SK-N-SH treated with all-trans-retinoic acid at 6 μM for 48 hours (cell line): Measurements from ENCODE around the gene PIK3AP1.

ENCODE experiments used
- ATAC-seq: fragments of 200-7000 bp; cut with Tn5 transposase; 3 replicates; pipeline ENCODE4 v1.9.1; 2020; ENCODE audit warnings: mild to moderate bottlenecking, moderate library complexity
- ARNTL ChIP-seq: fragments of 450-650 bp; formaldehyde crosslinking; IDR thresholded peaks from 2 replicates; pipeline ENCODE4 v1.5.0; 2020; ENCODE audit warnings: low read depth, mild to moderate bottlenecking, moderate library complexity, borderline replicate concordance
- BACH2 ChIP-seq: fragments of 250-450 bp; sonication (Bioruptor Pico); IDR thresholded peaks from 2 replicates; pipeline ENCODE4 v1.9.0; 2021; ENCODE audit warnings: mild to moderate bottlenecking, borderline replicate concordance
- CSDC2 ChIP-seq: fragments of 250-450 bp; sonication (Bioruptor Pico); IDR thresholded peaks from 2 replicates; pipeline ENCODE4 v1.5.0; 2020; ENCODE audit warnings: mild to moderate bottlenecking, moderate library complexity
- ESRRG ChIP-seq: fragments of 250-450 bp; sonication (Bioruptor Pico); IDR thresholded peaks from 2 replicates; pipeline ENCODE4 v1.6.1; 2021; ENCODE audit warnings: mild to moderate bottlenecking
- GLIS3 ChIP-seq: fragments of 250-450 bp; sonication (Bioruptor Pico); IDR thresholded peaks from 2 replicates; pipeline ENCODE4 v1.5.0; 2020; ENCODE audit warnings: mild to moderate bottlenecking, moderate library complexity
- ISL1 ChIP-seq: fragments of 250-450 bp; sonication (Bioruptor Pico); IDR thresholded peaks from 2 replicates; pipeline ENCODE4 v2.1.2; 2022; ENCODE audit warnings: mild to moderate bottlenecking, moderate library complexity
- OSR1 ChIP-seq: fragments of 250-450 bp; sonication (Bioruptor Pico); IDR thresholded peaks from 2 replicates; pipeline ENCODE4 v1.8.0; 2022; ENCODE audit warnings: moderate library complexity, mild to moderate bottlenecking, inconsistent platforms
- SNAI2 ChIP-seq: fragments of 250-450 bp; sonication (Bioruptor Pico); IDR thresholded peaks from 2 replicates; pipeline ENCODE4 v1.5.0; 2020; ENCODE audit warnings: mild to moderate bottlenecking, moderate library complexity
- TOX ChIP-seq: fragments of 250-450 bp; sonication (Bioruptor Pico); IDR thresholded peaks from 2 replicates; pipeline ENCODE4 v1.8.0; 2021; ENCODE audit warnings: mild to moderate bottlenecking, moderate library complexity, borderline replicate concordance
- ZC3H10 ChIP-seq: fragments of 250-450 bp; sonication (Bioruptor Pico); IDR thresholded peaks from 2 replicates; pipeline ENCODE4 v1.5.1; 2021; ENCODE audit warnings: mild to moderate bottlenecking, moderate library complexity
- ZFP3 ChIP-seq: fragments of 250-450 bp; sonication (Bioruptor Pico); IDR thresholded peaks from 2 replicates; pipeline ENCODE4 v1.5.0; 2020; ENCODE audit warnings: mild to moderate bottlenecking, moderate library complexity
- ZFP30 ChIP-seq: fragments of 450-650 bp; formaldehyde crosslinking; IDR thresholded peaks from 2 replicates; pipeline ENCODE4 v1.5.0; 2022; ENCODE audit warnings: mild to moderate bottlenecking, moderate library complexity
- ZNF565 ChIP-seq: fragments of 450-650 bp; formaldehyde crosslinking; conservative IDR thresholded peaks from 2 replicates; pipeline ENCODE4 v1.5.0; 2020; ENCODE audit warnings: low read depth, mild to moderate bottlenecking, moderate library complexity
- ZNF70 ChIP-seq: fragments of 450-650 bp; formaldehyde crosslinking; IDR thresholded peaks from 2 replicates; pipeline ENCODE4 v1.5.0; 2020; ENCODE audit warnings: mild to moderate bottlenecking, moderate library complexity
- ZNF8 ChIP-seq: fragments of 450-650 bp; formaldehyde crosslinking; IDR thresholded peaks from 2 replicates; pipeline ENCODE4 v1.5.0; 2020; ENCODE audit warnings: mild to moderate bottlenecking, moderate library complexity
- TF ChIP-seq, protein P1 (sequence below): fragments of 250-450 bp; sonication (Bioruptor Pico); IDR thresholded peaks from 2 replicates; pipeline ENCODE4 v1.5.1; 2021; ENCODE audit warnings: mild to moderate bottlenecking, moderate library complexity
- TF ChIP-seq, protein P2 (sequence below): fragments of 250-450 bp; sonication (Bioruptor Pico); IDR thresholded peaks from 2 replicates; pipeline ENCODE4 v1.5.0; 2020; ENCODE audit warnings: mild to moderate bottlenecking, moderate library complexity
- TF ChIP-seq, protein P3 (sequence below): fragments of 250-450 bp; sonication (Bioruptor Pico); IDR thresholded peaks from 2 replicates; pipeline ENCODE4 v1.8.0; 2020; ENCODE audit warnings: mild to moderate bottlenecking, moderate library complexity, borderline replicate concordance
- TF ChIP-seq, protein P4 (sequence below): fragments of 250-450 bp; sonication (Bioruptor Pico); IDR thresholded peaks from 2 replicates; pipeline ENCODE4 v1.8.0; 2021; ENCODE audit warnings: low read depth, mild to moderate bottlenecking, moderate library complexity, borderline replicate concordance

Gene PIK3AP1

DNA sequence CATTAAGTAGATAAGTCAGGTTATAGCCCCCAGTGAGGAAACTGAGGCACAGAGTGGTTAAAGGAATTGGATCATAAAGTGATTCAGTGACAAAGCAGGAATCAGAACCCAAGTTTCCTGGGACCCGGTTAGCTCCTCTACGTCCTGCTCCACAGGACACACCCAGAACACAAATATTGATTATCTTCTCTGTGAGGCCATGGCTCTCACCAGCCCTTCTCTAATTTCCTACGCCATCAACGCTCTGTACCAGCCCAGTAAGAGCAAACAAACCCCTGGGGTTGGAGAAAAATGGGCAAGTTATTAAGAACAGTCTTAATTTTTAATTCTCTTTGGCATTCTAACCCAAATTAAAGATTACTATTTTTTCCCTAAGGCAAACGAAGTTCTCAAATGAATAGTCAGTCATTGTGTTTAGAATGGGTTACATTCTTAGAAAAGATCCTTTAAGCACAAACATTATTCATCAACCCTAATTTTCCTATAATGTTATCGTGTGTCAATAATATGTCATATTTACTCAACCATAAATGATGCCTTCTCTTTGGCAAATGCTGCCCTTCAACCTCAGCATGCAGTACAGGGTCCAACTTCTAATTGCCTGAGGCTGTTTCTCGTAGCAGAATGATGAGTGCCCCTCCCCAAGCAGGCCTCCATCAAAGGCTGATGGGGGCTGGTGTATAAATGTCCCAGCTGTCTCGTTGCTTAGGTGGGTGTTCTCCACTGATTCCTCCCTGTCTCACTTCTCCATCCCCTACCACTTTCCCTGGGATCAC, 108.1 kb downstream of the PIK3AP1 start:
- no peak for ATAC-seq
- TF ChIP-seq ZFP3 (CRISPR knock-in tag) (no peak), ESRRG (CRISPR knock-in tag) (no peak), ISL1 (no peak), SNAI2 (CRISPR knock-in tag) (no peak), OSR1 (CRISPR knock-in tag) (no peak), ZNF70 (CRISPR knock-in tag) (no peak), ZNF8 (CRISPR knock-in tag) (no peak), TOX (CRISPR knock-in tag) (no peak), ZC3H10 (CRISPR knock-in tag) (no peak), CSDC2 (no peak), ZFP30 (CRISPR knock-in tag) (no peak), BACH2 (CRISPR knock-in tag) (no peak), ARNTL (CRISPR knock-in tag) (no peak), GLIS3 (CRISPR knock-in tag) (no peak), ZNF565 (CRISPR knock-in tag) (no peak)
- TF ChIP-seq, protein P1, sequence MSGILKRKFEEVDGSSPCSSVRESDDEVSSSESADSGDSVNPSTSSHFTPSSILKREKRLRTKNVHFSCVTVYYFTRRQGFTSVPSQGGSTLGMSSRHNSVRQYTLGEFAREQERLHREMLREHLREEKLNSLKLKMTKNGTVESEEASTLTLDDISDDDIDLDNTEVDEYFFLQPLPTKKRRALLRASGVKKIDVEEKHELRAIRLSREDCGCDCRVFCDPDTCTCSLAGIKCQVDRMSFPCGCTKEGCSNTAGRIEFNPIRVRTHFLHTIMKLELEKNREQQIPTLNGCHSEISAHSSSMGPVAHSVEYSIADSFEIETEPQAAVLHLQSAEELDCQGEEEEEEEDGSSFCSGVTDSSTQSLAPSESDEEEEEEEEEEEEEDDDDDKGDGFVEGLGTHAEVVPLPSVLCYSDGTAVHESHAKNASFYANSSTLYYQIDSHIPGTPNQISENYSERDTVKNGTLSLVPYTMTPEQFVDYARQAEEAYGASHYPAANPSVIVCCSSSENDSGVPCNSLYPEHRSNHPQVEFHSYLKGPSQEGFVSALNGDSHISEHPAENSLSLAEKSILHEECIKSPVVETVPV (CRISPR knock-in tag), result no peak
- TF ChIP-seq, protein P2, sequence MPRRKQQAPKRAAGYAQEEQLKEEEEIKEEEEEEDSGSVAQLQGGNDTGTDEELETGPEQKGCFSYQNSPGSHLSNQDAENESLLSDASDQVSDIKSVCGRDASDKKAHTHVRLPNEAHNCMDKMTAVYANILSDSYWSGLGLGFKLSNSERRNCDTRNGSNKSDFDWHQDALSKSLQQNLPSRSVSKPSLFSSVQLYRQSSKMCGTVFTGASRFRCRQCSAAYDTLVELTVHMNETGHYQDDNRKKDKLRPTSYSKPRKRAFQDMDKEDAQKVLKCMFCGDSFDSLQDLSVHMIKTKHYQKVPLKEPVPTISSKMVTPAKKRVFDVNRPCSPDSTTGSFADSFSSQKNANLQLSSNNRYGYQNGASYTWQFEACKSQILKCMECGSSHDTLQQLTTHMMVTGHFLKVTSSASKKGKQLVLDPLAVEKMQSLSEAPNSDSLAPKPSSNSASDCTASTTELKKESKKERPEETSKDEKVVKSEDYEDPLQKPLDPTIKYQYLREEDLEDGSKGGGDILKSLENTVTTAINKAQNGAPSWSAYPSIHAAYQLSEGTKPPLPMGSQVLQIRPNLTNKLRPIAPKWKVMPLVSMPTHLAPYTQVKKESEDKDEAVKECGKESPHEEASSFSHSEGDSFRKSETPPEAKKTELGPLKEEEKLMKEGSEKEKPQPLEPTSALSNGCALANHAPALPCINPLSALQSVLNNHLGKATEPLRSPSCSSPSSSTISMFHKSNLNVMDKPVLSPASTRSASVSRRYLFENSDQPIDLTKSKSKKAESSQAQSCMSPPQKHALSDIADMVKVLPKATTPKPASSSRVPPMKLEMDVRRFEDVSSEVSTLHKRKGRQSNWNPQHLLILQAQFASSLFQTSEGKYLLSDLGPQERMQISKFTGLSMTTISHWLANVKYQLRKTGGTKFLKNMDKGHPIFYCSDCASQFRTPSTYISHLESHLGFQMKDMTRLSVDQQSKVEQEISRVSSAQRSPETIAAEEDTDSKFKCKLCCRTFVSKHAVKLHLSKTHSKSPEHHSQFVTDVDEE (CRISPR knock-in tag), result no peak
- TF ChIP-seq, protein P3, sequence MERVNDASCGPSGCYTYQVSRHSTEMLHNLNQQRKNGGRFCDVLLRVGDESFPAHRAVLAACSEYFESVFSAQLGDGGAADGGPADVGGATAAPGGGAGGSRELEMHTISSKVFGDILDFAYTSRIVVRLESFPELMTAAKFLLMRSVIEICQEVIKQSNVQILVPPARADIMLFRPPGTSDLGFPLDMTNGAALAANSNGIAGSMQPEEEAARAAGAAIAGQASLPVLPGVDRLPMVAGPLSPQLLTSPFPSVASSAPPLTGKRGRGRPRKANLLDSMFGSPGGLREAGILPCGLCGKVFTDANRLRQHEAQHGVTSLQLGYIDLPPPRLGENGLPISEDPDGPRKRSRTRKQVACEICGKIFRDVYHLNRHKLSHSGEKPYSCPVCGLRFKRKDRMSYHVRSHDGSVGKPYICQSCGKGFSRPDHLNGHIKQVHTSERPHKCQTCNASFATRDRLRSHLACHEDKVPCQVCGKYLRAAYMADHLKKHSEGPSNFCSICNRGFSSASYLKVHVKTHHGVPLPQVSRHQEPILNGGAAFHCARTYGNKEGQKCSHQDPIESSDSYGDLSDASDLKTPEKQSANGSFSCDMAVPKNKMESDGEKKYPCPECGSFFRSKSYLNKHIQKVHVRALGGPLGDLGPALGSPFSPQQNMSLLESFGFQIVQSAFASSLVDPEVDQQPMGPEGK (CRISPR knock-in tag), result no peak
- TF ChIP-seq, all 23 proteins: peak for 0

DNA sequence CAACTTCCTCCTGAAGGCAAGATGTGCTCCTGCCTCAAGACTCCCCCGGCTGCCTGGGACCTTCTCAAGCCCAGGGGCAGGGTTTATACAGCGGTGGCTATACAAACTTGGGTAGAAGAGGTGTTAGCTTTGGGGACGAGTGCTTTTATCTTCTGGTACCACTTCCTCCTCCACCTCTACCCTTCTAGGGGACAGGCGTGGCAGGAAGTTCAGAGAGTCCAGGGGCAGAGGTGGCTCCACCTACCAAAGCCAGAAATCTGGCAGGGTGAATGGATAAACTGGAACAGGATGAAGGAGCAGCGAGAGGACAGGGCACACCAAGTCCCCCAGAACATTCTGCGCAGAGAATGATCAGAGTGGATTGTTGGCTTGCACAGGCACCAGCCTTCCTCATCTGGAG, 109.5 kb downstream of the PIK3AP1 start:
- TF ChIP-seq BACH2 (CRISPR knock-in tag), result no peak
- TF ChIP-seq TOX (CRISPR knock-in tag), result no peak
- TF ChIP-seq, protein P1 (CRISPR knock-in tag), result no peak
- no peak for TF ChIP-seq CSDC2
- TF ChIP-seq ARNTL (CRISPR knock-in tag), result no peak
- TF ChIP-seq ZC3H10 (CRISPR knock-in tag), result no peak
- TF ChIP-seq, protein P2 (CRISPR knock-in tag), result no peak
- no peak for TF ChIP-seq OSR1 (CRISPR knock-in tag)
- TF ChIP-seq, protein P4, sequence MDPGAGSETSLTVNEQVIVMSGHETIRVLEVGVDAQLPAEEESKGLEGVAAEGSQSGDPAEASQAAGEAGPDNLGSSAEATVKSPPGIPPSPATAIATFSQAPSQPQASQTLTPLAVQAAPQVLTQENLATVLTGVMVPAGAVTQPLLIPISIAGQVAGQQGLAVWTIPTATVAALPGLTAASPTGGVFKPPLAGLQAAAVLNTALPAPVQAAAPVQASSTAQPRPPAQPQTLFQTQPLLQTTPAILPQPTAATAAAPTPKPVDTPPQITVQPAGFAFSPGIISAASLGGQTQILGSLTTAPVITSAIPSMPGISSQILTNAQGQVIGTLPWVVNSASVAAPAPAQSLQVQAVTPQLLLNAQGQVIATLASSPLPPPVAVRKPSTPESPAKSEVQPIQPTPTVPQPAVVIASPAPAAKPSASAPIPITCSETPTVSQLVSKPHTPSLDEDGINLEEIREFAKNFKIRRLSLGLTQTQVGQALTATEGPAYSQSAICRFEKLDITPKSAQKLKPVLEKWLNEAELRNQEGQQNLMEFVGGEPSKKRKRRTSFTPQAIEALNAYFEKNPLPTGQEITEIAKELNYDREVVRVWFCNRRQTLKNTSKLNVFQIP (CRISPR knock-in tag), result no peak
- TF ChIP-seq, all 23 proteins: peak for 0
- no peak for ATAC-seq
